Heart right ventricle (tissue), 16 donors: ENCODE data around the gene HYAL3. TPM values are rescaled to one million over a fixed set of nuclear protein-coding genes. Genes with fewer than 3 reads are reported as not detected.

ENCODE experiments used
- ATAC-seq, 8 donors: fragments of 200-7000 bp; cut with Tn5 transposase; one replicate each; pipeline ENCODE4 v1.9.1; 2020; ENCODE audit warnings: mild to moderate bottlenecking in 8 of 8, moderate library complexity in 8 of 8, moderate number of reproducible peaks in 1 of 8
- DNase-seq, 2 donors: peaks; one replicate each; pipeline ENCODE4 v3.0.0-alpha.2; 2020
- H3K27ac ChIP-seq, 10 donors: fragments of 200-600 bp; sonication (generic) in 2 of 10; one replicate each; pipeline versions ENCODE4 v1.5.0 to v1.8.0; 2020 to 2022; ENCODE audit warnings: mild to moderate bottlenecking in 3 of 10
- H3K27me3 ChIP-seq, 7 donors: fragments of 200-600 bp; one replicate each; pipeline ENCODE4 v1.8.0; 2021 to 2022; ENCODE audit warnings: mild to moderate bottlenecking in 2 of 7
- H3K36me3 ChIP-seq, 9 donors: fragments of 200-600 bp; sonication (generic) in 1 of 9; one replicate each; pipeline versions ENCODE4 v1.5.0 to v1.8.0; 2020 to 2022; ENCODE audit warnings: mild to moderate bottlenecking in 2 of 9
- H3K4me1 ChIP-seq, 9 donors: fragments of 200-600 bp; sonication (generic) in 1 of 9; one replicate each; pipeline versions ENCODE4 v1.5.0 to v1.8.0; 2020 to 2022; ENCODE audit warnings: mild to moderate bottlenecking in 4 of 9
- H3K4me3 ChIP-seq, 10 donors: fragments of 200-600 bp; sonication (generic) in 2 of 10; one replicate each; pipeline versions ENCODE4 v1.5.0 to v1.8.0; 2020 to 2022; ENCODE audit warnings: mild to moderate bottlenecking in 7 of 10, moderate library complexity in 2 of 10
- H3K9me3 ChIP-seq, 11 donors: fragments of 200-600 bp in 10 of 11; sonication (generic) in 2 of 11; one replicate each; pipeline versions ENCODE4 v1.5.0 to v1.8.0; 2013 to 2022; ENCODE audit warnings: mild to moderate bottlenecking in 2 of 11, control low read depth in 1 of 11, moderate library complexity in 1 of 11
- WGBS, 2 donors: extraction: QIAGEN DNeasy Blood & Tissue Kit; methylation state at CpG; one replicate each; pipeline ENCODE4 v1.1.7; 2013; ENCODE audit warnings: inconsistent platforms in 1 of 2; 5-methylcytosine and 5-hydroxymethylcytosine counted together
- intact Hi-C, 10 donors: fragments of 100-400 bp; cut with DNase I; formaldehyde crosslinking; loops; one replicate each; pipeline versions ENCODE4 v1.11.1 to v1.14.2; 2022
- polyA plus RNA-seq, 2 donors: library from polyadenylated mRNA; stranded (reverse); fragments of 200-250 nt; gene quantifications; one replicate each; pipeline ENCODE4 v1.2.3, GENCODE V29; 2013
- total RNA-seq, 10 donors: library from RNA; stranded (reverse); fragmentation: NEBNext Ultra II Directional in 3 of 10; extraction: Animal tissue kit (Norgen Biotek cat#: 25700) in 3 of 10; gene quantifications; one replicate each; pipeline versions ENCODE4 v1.2.1 to v1.2.4, GENCODE V29; 2021 to 2023
- TF ChIP-seq, protein P1 (sequence below), 9 donors: fragments of 200-600 bp; sonication (generic) in 2 of 9; IDR thresholded peaks; one replicate each; pipeline versions ENCODE4 v1.5.0 to v1.8.0; 2021 to 2022; ENCODE audit warnings: antibody characterized with exemption in 9 of 9, mild to moderate bottlenecking in 5 of 9, moderate library complexity in 1 of 9
- donor health status: Arrhythmogenic right ventricular cardiomyopathy.
- donor health status: ischemic (EF 13 %, LVEDD 7.1; RV severe dilation, severe dysfunction).
- donor health status: healthy with polysubstance abuse.
- donor health status: DM: no; HTN: yes; CAD: no.
- donor health status: DM: no; HTN: no; CAD: no.
- donor health status: ischemic (EF 25% LVEDD 6.9; RV normal size, moderate dysfunction).
- donor health status: ischemic (EF 25% LVEDD 5.7; RV mildly dilated, moderate dysfunction).
- donor health status: healthy.
- donor health status: DM: yes; HTN: yes; CAD: no.
- donor health status: Ischemic cardiomyopathy.
- donor health status: ischemic (EF 35%, LVEDD 5.7; RV mildly dilated, moderate dysfunction).
- donor health status: nonischemic (EF 11% LVEDD 7.7; RV severe dilation, severe dysfunction).
- donor health status: DM: yes; HTN: yes; CAD: no.
- donor health status: PGD.
- donor health status: ischemic (EF 29% LVEDD 5.4; RV normal size, mild dysfunction).
- donor health status: nonischemic (EF 23%, LVEDD 6.1; RV moderate dilation, normal function).

HYAL3 gene
- total and polyA plus RNA-seq, 12 donors, result 0.80 to 3.0 (median 2.0) TPM

- Histone ChIP-seq H3K4me1 (peaks cover 23 to 55% (median 47%) of the 10 kb centered on the region in 9 donors), H3K27me3 (no peaks in the 10 kb centered on the region), H3K4me3 (no peak overlapping the region), H3K36me3 (peaks cover 0 to 22% (median 0%) of the 10 kb centered on the region in 9 donors), H3K9me3 (no peaks in the 10 kb centered on the region), H3K27ac (peak overlapping the region in 3 of 10 donors; percentile 91 to 95 (median 95))
- ATAC-seq (no peak), DNase-seq (no peak)
- 84 to 87% methylated on average over 2 of the region's 2 CpGs for WGBS, 2 donors
- TF ChIP-seq, protein P1, sequence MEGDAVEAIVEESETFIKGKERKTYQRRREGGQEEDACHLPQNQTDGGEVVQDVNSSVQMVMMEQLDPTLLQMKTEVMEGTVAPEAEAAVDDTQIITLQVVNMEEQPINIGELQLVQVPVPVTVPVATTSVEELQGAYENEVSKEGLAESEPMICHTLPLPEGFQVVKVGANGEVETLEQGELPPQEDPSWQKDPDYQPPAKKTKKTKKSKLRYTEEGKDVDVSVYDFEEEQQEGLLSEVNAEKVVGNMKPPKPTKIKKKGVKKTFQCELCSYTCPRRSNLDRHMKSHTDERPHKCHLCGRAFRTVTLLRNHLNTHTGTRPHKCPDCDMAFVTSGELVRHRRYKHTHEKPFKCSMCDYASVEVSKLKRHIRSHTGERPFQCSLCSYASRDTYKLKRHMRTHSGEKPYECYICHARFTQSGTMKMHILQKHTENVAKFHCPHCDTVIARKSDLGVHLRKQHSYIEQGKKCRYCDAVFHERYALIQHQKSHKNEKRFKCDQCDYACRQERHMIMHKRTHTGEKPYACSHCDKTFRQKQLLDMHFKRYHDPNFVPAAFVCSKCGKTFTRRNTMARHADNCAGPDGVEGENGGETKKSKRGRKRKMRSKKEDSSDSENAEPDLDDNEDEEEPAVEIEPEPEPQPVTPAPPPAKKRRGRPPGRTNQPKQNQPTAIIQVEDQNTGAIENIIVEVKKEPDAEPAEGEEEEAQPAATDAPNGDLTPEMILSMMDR (IDR thresholded peaks at IDR 0.05), result no peak
- intact Hi-C loops, result no loop called here
Measured at GRCh38 chr3:50297384-50297775, 1.8 kb downstream of the HYAL3 start.

GRCh38 chr3:50296721-50297383, 2.4 kb downstream of the HYAL3 start:
- 92 to 94% methylated on average over 18 of the region's 18 CpGs for WGBS, 2 donors
- peaks cover 23 to 50% (median 42%) of the 10 kb centered on the region in 9 donors for H3K4me1 ChIP-seq
- H3K27me3 ChIP-seq, result no peaks in the 10 kb centered on the region
- TF ChIP-seq, protein P1 (IDR thresholded peaks at IDR 0.05), result no peak
- no peak overlapping the region for H3K27ac ChIP-seq
- intact Hi-C loops, result no loop called here
- ATAC-seq (no peak), DNase-seq (no peak)
- H3K36me3 ChIP-seq, result peaks cover 0 to 22% (median 0%) of the 10 kb centered on the region in 9 donors
- no peak overlapping the region for H3K4me3 ChIP-seq
- no peaks in the 10 kb centered on the region for H3K9me3 ChIP-seq

GRCh38 chr3:50295553-50296431, 3.4 kb downstream of the HYAL3 start:
- no peak overlapping the region for H3K4me3 ChIP-seq
- H3K36me3 ChIP-seq, result peaks cover 0 to 16% (median 0%) of the 10 kb centered on the region in 9 donors
- ATAC-seq (no peak), DNase-seq (no peak)
- H3K27me3 ChIP-seq, result no peaks in the 10 kb centered on the region
- peaks cover 28 to 53% (median 43%) of the 10 kb centered on the region in 9 donors for H3K4me1 ChIP-seq
- TF ChIP-seq, protein P1 (IDR thresholded peaks at IDR 0.05), result no peak
- 88 to 89% methylated on average over 8 of the region's 8 CpGs for WGBS, 2 donors
- H3K27ac ChIP-seq, result no peak overlapping the region
- intact Hi-C loops, result no loop called here
- no peaks in the 10 kb centered on the region for H3K9me3 ChIP-seq

DNA sequence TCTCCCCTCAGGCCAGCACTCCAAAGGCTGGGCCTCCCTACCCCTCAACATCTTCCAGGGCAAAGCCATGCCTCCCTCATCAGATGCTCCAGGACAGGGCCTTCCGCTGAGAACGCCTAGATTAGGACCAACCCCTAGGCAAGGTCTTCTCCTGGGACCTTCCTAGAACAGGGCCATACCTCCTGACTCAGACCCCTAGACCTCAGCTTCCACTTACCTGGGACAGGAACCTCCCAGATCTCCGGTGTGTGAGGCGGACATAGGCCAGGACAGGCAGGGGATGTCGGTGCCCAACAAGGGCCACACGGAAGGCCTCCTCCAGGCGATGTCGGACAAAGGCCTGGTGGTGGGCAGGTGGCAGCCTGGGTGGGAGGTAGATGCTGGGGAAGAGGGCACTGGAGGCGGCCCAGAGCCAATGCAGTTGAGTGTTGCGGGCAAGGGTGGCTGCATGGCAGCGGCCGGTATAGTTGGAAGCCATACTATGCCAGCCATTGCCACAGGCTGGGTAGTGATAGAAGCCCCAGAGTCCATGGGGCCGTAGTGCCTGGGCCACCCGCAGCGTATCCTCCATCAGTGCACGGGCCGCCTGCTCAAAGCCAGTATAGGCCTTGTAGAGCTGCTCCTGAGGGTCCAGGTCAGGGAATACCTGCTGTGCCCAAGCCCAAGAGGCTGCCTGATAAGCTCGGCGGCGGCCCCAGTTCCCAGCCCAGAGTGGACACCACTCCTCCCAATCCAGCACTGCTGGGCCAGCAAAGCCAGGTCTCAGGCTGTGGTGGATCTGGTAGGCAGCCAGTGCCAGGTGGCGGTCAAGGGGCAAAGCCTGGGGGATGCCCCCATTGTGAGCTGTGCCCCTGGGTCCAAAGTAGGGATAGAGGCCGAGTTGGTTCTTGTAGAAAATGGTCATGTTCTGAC, 4.5 kb downstream of the HYAL3 start:
- DNase-seq, result no peak
- TF ChIP-seq, protein P1 (IDR thresholded peaks at IDR 0.05), result no peak

More for the DNA sequence above, 4.5 kb downstream of the HYAL3 start:
- Histone ChIP-seq H3K36me3 (peaks cover 0 to 18% (median 4%) of the 10 kb centered on the region in 9 donors), H3K27ac (no peak overlapping the region), H3K27me3 (no peaks in the 10 kb centered on the region), H3K9me3 (no peaks in the 10 kb centered on the region), H3K4me3 (no peak overlapping the region), H3K4me1 (peaks cover 23 to 49% (median 39%) of the 10 kb centered on the region in 9 donors)
- intact Hi-C loops, result no loop called here
- no peak for ATAC-seq
- 91 to 93% methylated on average over 22 of the region's 22 CpGs for WGBS, 2 donors
